ENCODE data around the gene PI4KA.

The PI4KA gene

DNA sequence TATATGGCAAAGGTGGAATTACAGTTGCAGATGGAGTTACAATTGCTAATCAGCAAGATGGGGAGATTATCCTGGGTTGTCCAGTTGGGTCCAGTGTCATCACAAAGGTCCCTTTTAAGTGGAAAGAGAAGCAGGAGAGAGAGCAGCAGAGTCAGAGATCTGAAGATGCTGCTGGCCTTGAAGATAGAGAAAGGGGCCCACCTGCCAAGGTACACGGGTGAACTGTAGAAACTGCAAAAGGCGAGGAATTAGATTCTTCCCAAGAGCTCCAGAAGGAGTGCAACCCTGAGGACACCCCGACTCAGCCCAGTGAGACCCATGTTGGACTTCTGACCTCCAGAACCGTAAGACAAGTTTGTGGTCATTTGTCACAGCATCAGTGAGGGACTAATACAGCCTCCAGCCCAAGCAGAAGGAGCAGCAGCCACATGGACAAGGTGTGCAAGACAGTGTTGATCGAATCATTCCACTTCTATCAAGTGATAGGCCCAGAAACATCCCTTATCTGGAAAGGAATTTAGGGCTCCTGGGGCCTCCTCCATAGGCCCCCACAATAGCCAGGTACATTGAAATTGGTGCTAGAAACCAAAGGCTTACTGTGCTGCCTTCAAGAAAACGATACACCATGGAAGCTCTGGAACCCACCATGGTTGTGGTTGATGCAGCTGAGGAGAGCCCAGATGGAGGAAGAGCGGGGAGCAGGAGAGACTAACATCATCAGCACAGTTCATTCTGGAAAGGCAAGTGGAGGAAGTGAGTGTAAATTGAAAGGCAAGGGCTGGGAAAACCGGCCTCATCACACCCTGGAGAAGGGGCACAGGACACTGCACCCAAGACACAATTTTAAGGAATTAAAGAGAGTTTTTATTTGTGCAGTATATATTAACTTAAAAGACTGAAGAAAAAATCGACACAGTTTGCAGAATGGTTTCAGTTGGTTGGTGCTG, 23.5 kb upstream of the PI4KA start:
- no peak for DNase-seq (ENCODE audit: low read depth)

DNA sequence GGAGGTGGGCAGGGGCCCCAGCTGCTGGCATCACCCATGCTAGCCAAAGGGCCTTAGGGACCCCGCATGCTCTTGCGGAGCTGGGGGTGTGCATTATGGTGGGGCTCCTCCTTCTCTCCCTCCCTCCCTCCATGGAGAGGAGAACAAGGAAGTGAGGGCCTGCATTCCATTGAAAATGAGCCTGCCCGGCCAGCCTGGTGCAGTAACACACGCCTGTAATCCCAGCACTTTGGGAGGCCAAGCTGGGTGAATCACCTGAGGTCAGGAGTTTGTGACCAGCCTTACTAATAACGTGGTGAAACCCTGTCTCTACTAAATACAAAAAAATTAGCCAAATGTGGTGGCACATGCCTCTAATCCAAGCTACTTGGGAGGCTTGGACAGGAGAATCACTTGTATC, 22.6 kb upstream of the PI4KA start:
- DNase-seq (ENCODE audit: low read depth) = no peak

DNA sequence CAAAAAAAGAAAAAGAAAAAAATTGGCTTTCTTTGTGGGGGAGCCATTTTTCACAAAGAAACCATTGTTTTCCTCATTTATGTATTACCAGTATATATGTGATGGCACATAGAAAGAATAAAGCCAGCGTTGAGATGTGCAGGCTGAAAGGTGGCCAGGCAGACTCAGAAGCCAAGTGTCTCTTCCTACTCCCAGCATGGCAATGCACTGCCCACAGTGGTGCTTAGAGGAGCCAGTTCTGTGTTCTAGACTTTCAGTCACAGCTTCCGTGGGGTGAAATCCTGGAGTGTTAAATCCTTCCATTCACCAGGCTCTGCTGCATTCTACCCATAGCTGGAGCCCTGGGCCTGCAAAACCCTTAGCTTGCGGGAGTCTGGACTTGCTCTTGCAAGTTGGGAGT, 19.1 kb upstream of the PI4KA start:
- DNase-seq (ENCODE audit: low read depth) = no peak

DNA sequence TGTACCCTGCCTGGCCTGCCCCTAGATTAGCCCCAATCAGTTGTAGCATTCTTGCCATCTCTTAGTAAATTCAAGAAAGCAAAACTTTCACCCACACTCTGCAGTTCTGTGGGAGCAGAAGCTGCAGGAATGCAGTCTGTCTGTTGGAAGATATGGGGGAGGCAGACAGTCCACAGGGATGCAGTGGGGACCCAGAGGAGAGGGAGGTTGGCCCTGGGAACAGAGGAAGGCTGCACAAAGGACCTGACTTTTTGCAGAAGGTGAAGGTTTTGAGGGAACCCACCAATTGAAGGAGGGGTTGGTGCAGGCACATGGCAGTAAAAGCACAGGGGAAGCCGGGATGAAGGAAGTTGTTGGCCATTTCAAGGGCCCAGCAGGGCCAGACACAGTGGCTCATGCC, 16.7 kb upstream of the PI4KA start:
- no peak for DNase-seq (ENCODE audit: low read depth)

DNA sequence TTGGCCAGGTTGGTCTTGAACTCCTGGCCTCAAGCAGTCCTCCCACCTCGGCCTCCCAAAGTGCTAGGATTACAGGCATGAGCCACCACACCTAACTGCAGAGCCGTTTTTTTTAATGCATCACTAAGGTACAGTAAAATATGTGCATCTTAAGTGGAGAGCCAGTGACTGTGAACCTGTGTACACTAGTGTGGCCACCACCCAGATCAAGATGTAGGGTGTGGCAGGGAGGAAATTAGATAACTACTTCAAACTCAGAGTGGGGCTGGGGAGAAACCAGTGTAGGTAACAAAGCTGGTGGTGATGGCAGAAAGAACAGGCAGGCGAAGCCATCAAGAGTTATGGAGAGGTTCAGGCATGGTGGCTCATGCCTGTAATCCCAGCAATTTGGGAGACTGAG, 14.6 kb upstream of the PI4KA start:
- DNase-seq (ENCODE audit: low read depth) = no peak

DNA sequence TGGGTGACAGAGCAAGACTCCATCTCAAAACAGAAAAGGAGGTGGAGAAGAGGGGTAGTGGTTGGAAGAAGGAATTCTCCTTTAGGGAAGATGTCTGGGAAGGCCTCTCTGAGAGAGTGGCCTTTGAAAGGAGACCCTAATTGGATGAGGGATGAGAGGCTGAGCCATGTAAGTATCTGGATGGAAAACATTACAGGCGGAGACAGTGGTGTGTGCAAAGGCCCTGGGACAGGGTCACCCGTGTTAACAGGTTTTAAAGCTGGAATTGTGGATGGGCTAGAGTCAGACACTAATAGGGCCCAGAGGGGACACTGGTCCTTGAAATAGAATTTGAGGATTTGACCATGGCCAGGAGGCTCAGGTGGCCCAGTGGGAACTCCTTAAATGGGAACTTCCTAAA, 10.6 kb upstream of the PI4KA start:
- no peak for DNase-seq (ENCODE audit: low read depth)

DNA sequence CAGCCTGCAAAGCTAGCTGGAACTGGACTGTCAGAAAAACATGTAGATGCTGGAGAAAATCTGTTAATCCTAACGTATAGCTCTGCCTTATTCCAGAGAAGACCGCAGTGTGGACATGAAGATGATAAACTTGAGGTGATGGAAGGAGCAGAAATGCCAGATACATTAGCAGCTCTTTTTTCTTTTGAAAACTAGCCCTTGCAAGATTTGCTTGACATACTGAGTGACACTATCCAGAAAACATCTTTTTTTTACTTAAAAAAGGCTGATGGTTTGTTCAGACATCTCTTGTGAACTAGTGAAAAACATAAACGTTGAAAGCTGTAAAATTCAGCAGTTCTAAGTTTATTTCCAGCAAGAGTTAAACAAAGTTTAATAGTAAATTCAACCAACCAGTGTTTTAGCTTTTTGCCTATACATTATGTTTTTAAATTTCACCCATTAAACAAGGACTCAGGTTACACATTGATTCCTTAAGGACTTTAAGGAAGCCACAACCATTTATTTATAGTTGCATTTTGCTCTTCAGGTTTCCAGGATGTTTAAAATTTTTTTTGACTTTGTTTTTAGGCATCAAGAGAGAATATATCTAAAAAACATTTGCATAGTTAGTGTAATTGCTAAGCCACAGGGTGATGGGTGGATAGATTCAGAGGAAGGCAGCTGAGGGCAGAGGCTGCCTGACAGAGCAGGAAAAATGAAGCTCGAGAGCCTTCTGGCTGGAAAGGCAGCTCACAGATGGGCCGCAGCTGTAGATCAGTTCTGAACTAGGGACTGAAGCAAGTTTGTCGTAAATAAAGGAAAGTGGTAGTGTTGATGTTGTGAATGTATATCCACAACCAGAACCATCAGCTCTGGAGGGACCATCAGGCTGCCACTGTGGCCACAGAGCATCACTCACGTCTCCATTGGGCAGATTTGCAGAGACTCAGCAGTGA, 9.7 kb upstream of the PI4KA start:
- DNase-seq (ENCODE audit: low read depth) = no peak

DNA sequence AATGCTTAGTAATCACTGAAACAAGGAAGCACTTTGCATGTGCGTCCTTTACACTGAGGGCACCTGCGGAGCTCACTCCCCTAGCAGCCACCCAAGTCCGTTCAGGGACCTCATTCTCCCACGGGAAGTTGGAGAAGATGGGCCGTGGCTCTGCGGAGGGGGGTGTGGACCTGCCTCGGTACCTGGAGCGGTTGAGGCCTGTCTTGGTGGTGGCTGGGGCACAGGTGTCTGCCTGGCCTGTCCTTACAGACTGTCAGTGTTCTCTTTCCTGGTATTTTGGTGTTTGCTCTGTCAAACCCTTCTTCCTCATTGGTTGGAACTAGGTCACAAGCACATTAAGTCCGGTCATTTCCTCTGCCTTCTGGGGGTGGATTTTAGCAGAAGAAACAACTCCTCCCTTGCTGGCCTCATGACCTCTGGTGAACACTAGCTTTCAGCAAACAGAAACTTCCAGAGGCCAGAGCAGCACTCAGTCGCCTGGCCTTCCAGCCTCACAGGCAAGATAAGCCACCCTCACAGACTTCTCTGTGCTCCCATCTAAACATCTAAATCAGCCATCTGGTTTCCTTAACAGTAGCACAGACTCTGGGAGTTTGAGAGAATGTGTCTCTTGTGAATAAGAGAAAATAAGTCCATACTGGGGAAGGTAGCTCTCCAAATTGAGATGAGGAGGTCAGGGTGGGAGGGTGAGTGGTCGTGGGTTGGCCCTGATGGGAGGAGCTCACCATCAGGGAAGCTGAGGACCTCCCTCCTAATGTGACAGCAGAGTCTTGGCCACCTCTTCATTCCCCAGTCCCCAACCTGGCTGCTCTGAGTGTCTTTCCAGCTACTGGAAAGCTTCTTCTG, 8.8 kb upstream of the PI4KA start:
- DNase-seq (ENCODE audit: low read depth) = no peak

DNA sequence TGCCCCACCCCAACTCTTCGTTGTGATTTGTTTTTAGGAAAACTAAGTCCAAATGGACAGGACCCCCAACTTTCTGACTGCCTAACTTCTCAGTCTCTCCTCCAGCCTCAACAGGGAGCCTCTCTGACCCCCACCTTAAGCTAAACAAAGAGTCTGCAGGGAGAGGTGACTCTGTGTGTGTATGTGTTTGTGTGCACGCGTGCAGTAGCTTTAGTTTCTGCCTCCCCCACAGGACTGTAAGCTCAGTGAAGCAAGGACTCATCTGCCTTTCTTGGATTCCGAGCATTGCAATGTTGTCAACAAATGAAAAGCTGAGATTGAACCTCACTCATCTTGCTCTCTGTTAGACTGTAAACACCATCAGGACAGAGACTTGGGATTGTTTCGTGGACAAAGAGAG, 8.1 kb upstream of the PI4KA start:
- no peak for DNase-seq (ENCODE audit: low read depth)

DNA sequence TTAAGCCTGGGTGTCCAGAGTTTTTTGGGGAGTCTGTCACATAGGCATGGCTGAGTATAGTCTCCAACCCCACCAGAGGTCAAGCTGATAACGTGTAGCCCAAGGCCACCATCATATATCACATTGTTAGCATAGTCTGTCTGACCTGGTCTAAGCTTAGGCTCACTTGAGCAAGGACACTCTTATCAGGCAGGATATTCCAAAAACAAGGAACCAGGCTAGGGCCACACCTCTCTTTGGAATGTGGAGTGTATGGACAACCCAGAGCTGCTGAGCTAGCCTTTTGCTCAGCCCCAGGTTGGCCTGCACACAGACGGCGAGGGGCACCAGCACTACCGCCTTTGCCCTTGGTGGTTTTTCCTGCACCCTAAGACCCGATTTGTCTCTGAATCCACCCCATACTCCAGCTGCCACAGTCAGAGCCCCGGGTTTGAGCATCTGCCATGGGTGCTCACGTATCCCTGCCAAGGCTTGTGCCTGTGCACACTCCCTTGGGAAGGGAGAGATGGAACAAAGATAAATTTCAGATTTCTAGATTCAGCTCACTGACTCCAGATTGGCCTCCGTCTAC, 7.3 kb upstream of the PI4KA start:
- no peak for DNase-seq (ENCODE audit: low read depth)

DNA sequence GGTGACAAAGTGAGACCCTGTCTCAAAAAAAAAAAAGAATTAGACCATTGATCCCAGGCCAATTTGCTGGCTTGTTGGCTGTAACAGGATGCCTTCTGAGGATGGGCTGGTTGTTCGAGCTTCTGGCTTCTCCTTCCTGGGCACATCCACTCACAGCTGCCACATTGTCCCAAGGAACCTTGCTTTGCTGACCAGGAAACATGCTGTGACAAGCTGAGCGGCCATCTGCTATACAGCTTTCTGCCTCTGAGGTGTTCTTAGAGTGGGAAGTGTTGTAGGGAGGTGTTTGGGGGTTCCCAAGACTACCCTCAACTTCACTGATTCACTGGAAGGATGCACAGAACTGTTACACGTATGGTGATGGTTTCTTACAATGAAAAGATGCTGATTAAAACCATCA, 6.7 kb upstream of the PI4KA start:
- DNase-seq (ENCODE audit: low read depth) = no peak

DNA sequence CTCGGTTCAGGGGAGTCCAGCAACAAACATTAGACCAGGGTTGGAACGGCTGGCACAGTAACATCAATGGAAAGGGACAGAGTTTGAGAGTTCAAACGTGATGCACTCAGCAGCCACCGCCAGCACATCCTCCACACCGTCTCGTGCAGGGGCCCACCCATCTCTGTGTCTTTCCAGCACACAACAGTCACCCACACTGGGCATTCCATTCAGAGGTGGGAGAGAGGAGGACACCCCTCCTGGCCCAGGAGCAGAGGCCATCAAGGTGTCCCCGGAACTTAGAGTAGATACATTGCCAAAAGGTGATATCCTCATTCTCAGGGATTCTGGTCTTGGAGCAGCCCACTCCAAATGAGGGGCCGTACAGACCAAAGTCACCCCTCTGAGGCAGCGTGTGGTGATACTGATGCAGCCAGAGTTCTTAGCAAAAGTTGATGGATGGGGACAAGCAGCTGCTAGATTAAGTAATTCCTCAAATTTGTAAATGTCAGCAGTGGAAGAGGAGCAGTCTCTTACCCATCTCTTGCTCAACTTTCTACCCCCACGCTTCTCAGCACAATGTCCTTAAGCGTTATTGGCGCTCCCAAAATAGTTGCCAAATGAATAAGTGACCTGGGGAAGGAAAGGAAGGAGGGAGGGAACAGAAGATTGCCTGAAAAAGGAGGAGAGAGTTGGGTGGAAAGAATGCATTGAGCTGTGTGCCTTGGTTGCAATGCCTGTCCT, 5.7 kb upstream of the PI4KA start:
- no peak for DNase-seq (ENCODE audit: low read depth)

DNA sequence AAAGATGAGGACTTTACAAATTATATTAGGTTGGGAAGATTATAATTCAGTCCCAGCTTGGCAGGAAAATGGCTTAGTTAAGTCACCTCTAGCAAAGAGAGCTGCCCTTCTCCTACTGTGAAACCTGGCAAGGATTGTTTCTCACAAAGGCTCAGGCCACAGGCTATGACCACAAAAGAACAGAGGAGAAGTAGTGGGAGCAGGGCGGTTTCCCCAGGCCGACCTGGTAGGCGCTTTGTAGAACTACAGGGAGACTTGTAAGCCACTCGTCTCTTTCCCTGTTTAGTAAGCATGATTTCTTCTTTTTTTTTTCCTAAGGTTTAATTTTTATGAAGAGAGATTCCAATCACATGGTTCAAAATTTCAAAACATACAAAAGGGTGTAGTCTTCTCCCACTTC, 4.8 kb upstream of the PI4KA start:
- no peak for DNase-seq (ENCODE audit: low read depth)

DNA sequence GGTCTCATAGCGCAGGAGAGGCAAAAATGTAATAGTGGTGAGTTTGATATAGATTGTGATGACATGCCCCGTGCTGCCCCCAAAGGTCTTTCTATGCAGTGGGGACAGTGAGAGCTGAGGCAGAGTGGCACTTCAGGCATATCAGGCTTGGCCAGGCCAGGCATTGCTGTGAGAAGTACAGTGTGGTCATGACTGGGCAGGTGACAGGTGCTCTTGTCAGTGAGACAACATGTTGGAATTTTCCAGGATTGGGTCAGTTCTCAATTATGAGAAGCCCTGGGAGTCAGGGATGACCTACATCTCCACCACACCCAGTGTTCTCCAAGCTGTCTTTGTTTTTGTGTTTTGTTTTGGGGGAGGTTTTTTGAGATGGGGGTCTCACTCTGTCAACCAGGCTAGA, 3.9 kb upstream of the PI4KA start:
- DNase-seq (ENCODE audit: low read depth) = no peak

DNA sequence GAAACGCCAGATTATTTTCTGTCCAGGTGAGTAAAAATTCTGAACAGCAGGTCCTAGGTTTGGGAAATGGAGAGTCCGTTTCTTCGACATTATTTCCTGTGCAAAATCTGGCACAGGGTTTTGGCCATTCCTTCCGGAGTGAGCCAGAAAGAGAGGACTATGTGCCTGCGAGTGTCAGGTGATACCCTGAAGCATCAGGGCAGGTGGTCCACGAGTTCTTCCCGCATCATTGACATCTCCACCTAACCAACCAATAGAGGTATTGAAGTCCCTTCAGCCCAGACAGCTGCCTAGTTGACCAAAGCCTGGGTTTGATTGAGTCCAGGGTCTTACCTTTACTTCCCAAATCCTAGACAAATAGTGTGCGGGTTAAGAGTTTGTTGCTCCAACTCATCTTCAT, 1.0 kb upstream of the PI4KA start:
- no peak for DNase-seq (ENCODE audit: low read depth)

DNA sequence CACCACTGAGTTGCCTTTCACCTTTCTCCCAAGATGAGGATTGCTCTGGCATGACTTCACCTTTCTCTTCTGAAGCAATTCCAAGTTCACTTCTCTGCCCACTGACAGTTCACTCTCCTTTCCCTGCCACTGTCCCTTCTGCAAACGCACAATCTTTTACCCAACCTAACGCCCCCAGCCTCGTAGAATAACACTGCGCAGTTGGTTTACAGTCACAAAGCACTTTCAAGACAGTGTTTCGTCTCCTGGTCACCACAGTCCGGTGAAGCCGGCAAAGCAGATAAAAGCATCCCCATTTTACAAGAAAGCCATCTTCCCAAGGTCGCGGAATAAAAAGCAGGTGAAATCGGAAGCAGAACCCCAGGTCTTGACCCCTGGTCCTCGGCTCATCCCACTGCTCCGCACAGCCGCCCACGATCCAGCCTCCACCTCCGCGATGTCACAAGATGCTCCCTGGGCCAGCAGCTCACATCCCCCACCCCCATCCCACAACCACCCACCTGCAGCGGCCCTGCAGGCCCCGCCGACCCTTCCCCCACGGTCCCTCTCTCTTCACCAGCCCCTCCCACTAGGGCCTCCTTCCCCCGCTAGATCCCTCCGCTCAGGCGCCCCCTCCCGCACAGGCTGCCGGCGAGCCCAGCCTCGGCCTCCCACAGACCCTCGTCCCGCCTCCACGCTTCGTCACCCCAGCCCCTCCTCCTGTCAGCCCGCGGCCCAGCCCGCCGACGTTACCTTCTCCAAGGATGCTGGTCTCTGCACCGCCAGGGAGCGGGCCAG, 585 bp downstream of the PI4KA start:
- no peak for DNase-seq (ENCODE audit: low read depth)

DNA sequence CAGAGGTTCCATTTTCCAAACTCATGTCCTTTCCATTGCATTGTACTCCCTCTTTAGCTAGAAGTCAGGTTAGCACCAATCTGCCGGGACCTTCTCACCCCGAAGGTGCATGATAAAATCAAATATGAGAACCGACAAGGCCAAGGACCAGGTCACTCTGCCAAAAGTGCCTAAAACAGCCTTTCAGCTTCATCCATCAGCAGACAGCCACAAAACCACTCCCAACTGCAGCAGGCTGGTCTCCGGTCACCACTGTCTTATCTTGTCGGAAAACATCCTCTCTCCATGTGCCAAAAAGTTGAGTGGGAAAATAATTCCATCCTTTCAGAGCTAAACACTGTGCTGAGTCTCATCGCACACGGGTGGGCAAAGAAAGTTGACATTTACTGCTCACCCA, 1.4 kb downstream of the PI4KA start:
- DNase-seq (ENCODE audit: low read depth) = no peak

DNA sequence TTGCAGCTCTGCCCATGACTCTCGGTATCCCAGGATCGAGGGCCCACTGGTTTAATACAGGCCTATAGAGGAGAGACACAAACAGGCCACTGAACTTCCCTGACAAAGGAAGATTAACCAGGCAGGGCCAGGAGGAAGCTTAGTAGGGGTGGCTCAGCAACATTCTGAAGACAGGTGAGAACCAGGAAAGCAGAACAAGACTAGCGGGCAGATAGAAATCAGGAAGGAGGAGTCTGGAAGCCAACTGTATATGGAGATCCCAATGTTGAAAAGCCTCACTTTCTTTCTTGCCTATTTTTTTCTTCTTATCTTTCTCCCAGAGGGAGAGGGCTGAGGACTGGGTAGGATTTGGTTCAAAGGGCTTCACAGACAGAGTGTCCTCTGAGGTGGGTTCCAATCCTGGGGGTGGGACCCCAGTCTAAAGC, 5.4 kb downstream of the PI4KA start:
- no peak for DNase-seq (ENCODE audit: low read depth)

DNA sequence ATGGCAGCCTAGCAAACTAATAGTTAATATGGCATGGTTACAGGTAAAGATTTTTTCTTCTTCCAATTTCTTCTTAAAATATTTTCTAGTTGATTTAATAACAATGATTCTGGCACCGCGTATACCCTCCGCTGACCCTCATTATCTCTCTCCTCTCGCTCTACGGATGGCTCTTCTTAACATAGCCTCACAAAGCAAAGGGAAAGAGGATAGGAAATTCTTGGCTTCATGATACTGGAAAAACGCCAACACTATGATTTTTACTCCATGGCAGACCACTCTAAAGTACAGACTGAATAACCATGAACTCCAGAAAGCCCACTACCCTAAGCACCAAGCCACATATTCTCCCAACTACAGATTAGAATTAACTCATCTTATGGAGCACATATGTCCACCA, 6.1 kb downstream of the PI4KA start:
- no peak for DNase-seq (ENCODE audit: low read depth)

DNA sequence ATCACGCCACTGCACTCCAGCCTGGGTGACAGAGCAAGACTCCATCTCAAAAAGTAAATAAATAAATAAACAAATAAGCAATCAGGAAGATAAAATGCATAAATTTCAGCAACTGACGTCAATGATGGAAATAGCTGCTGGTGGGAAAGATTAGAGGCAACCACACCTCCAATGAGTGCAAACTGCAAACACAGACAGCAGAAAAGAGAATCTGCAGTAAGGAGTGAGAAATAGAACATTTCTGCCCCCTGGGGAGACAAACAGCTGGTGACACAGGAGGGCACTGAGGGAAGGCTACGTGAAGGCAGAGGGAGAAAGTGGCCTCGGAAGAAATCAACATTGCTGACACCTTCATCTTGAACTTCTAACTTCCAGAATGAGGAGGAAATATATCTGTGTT, 6.5 kb downstream of the PI4KA start:
- DNase-seq (ENCODE audit: low read depth) = no peak
